C4-2B (cell line): ENCODE data around the gene MAG.
"Not testable (repeated sequence)": the region's sequence is repeated elsewhere in the genome, so short reads cannot be mapped to it uniquely, and the experiment has no call there.

Experiments used
- ZFX ChIP-seq: fragments of 450-650 bp; IDR thresholded peaks from 2 replicates; pipeline ENCODE4 v1.6.1; 2017
- TF ChIP-seq, protein P1 (sequence below): fragments of 450-650 bp; conservative IDR thresholded peaks from 2 replicates; pipeline ENCODE4 v1.5.1; 2017; ENCODE audit warnings: mild to moderate bottlenecking

DNA sequence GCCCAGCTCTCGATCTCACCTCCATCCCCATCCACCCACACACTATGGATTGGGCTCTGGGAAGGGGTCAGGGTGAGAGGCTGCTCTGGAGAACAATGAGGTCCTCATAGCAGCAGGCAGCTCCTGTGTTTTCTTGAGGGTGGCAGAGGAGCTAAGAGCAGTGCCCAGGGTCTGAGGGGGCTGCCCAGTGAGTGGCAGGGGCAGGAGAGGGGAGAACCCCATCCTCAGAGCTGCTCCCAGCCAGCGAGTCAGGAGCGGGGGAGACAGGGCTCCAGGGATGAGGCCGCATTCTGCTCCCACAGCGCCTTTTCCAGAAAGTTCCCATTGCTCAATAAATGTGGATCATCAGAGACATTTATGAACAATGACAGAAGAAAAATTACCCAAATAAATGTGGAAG is 68.1 kb downstream of the MAG start:
- TF ChIP-seq, protein P1, sequence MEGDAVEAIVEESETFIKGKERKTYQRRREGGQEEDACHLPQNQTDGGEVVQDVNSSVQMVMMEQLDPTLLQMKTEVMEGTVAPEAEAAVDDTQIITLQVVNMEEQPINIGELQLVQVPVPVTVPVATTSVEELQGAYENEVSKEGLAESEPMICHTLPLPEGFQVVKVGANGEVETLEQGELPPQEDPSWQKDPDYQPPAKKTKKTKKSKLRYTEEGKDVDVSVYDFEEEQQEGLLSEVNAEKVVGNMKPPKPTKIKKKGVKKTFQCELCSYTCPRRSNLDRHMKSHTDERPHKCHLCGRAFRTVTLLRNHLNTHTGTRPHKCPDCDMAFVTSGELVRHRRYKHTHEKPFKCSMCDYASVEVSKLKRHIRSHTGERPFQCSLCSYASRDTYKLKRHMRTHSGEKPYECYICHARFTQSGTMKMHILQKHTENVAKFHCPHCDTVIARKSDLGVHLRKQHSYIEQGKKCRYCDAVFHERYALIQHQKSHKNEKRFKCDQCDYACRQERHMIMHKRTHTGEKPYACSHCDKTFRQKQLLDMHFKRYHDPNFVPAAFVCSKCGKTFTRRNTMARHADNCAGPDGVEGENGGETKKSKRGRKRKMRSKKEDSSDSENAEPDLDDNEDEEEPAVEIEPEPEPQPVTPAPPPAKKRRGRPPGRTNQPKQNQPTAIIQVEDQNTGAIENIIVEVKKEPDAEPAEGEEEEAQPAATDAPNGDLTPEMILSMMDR = not testable (repeated sequence)
- TF ChIP-seq ZFX = not testable (repeated sequence)
